ENCODE results near the gene SLC2A4RG.

SLC2A4RG gene

GRCh38 chr20:63739130-63740069 lies at the start of gene SLC2A4RG:
TSS of gene SLC2A4RG (plus strand) at chr20:63739776. CDS start at chr20:63739913, 137 bp downstream.
- peak; percentile 76 for DNase-seq

- DNase-seq, result no peak
Measured at GRCh38 chr20:63690003-63690897, 49.3 kb upstream of the SLC2A4RG start.

DNA sequence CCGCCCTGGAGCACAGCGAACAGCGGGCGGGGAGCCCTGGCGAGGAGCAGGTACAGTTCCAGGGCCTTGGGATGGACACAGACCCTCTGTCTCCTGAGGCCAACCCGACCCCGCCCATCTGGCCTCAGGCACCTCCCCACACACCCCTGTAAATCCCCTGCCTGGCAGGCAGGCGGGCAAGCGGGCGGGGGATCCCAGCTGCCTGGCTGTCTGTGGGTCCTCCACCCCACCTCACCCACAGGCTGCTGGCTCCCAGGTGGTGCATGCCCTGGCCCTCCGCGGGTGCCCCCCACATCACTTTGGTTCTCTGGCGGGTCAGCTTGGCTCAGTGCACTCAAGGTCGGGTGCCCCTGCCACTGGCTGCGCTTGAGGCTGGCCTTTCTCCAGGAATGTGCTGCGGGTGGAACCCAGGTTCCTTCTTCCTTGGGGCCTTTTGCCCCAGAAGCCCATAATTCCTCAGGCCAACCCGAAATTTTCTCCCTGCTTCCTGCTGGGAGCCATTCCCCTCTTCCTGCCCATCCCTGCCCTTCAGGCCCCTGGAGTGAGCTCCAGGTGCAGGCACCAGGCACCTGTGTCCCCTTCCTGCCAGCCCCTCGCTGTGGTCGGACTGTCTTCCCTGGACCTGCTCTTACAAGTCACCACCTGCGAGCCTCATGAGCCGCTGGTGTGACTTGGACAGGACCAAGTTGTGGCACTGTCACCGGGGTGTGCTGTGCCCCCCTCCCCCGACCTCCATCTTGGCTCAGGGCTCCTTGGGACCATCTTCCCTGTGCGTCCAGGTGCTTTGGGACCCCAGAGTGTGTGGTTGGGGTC lies 48.5 kb upstream of the SLC2A4RG start:
- DNase-seq, result no peak

DNA sequence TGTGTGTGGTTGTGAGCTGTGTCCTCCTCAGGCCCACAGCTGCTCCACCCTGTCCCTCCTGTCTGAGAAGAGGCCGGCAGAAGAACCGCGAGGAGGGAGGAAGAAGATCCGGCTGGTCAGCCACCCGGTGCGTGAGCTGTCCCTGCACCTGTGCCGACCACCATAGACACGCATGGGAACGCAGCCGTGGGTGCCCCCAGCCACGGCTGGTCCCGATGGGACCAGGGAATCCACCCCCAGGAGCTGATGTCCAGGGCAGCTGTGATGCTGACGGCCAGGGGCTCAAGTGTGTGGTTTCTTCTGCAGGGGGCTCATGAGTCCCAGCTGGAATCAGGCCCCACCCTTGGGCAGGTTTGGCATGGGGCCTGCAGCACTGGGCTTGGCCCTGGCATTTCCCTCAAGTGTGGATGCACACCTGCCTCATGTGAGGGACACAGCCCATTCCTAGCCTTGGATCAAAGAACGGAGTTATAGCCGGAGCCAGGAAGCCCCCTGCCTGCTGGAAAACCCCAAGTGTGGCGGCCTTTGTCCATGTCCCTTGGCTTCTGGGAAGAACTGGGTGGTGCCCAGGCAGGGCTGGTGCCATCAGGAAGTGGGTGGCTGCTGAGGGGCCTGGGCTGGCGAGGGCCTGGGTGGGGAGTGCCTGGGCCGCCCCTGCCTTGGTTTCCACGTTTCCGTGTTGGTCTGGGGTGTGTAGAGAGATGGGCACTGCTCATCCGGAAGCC lies 47.7 kb upstream of the SLC2A4RG start:
- no peak for DNase-seq

DNA sequence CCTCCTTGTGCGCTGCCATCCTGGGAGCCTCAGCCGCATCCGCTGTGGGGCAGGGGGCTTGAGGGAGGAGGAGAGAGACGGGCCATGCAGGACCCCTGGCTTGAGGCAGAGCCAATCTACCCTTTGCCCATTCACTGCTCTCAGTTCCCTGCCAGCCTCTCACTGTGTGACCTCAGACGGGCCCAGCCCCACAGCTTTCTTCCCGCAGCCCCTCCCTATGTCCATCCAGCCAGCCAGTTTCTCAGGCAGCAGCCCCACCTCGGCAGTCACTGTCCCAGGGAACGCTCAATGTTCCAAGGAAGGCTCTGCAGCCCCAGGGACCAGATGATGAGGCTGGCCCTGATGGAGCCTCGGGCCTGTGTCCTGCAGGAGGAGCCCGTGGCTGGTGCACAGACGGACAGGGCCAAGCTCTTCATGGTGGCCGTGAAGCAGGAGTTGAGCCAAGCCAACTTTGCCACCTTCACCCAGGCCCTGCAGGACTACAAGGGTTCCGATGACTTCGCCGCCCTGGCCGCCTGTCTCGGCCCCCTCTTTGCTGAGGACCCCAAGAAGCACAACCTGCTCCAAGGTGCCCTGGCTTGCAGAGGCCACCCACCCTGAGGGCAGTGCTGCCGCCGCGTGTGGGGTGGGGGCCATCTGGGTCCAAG lies 47.0 kb upstream of the SLC2A4RG start:
- no peak for DNase-seq

GRCh38 chr20:63693083-63693732 lies 46.4 kb upstream of the SLC2A4RG start:
- DNase-seq, result no peak

DNA sequence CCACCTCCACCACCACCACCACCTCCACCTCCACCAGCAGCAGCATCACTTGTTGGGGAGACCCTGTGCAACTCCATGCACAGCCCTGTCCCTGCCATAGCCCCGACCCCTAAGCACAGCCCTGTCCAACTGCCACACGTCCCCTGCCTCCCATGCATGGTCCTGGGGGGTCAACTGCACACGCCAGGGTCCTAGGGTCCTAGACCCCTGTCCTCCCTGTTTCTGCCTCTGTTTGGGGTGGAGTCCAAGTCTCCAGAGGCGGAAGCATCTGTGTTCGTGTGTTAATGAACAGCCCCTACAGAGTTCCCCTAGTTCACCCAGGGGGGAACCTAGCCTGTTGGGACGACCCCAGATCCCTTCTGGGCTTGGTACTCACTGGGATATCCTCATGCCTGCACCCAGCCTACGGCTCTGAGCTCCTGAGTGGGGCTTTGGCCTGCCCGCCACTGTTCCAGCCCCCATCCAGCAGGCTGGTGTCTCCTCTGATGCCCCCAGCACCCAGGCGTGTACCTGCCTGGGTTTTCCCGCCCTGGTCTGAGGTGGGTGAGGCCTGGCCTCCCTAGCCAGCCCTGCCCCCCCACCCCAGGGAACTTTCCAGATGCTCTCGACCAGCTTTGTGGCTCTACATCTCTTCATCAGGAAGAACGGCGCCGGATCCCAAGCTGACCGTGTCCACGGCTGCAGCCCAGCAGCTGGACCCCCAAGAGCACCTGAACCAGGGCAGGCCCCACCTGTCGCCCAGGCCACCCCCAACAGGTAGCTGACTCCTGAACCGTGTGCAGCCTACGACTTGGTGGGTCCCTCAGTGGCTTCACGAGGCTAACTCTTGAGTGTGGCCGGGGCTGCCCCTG lies 45.6 kb upstream of the SLC2A4RG start:
- no peak for DNase-seq

DNA sequence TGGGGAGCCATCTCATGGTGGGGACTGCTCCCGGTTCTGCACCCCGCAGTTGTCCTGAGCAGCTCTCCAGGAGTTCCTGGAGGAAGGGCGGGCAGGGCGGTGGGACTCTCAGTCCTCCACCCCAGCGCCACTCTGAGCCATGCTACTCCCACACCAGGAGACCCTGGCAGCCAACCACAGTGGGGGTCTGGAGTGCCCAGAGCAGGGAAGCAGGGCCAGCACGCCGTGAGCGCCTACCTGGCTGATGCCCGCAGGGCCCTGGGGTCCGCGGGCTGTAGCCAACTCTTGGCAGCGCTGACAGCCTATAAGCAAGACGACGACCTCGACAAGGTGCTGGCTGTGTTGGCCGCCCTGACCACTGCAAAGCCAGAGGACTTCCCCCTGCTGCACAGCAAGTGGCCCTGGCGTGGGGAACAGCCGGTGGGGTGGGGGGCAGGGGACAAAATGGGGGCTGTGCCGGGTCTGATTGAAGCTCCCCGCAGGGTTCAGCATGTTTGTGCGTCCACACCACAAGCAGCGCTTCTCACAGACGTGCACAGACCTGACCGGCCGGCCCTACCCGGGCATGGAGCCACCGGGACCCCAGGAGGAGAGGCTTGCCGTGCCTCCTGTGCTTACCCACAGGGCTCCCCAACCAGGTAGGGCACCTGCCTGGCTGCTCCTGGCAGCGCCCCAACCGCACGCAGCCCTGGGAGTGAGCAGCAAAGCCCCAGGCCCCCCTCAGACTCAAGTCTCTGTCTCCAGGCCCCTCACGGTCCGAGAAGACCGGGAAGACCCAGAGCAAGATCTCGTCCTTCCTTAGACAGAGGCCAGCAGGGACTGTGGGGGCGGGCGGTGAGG lies 44.8 kb upstream of the SLC2A4RG start:
- DNase-seq, result no peak

DNA sequence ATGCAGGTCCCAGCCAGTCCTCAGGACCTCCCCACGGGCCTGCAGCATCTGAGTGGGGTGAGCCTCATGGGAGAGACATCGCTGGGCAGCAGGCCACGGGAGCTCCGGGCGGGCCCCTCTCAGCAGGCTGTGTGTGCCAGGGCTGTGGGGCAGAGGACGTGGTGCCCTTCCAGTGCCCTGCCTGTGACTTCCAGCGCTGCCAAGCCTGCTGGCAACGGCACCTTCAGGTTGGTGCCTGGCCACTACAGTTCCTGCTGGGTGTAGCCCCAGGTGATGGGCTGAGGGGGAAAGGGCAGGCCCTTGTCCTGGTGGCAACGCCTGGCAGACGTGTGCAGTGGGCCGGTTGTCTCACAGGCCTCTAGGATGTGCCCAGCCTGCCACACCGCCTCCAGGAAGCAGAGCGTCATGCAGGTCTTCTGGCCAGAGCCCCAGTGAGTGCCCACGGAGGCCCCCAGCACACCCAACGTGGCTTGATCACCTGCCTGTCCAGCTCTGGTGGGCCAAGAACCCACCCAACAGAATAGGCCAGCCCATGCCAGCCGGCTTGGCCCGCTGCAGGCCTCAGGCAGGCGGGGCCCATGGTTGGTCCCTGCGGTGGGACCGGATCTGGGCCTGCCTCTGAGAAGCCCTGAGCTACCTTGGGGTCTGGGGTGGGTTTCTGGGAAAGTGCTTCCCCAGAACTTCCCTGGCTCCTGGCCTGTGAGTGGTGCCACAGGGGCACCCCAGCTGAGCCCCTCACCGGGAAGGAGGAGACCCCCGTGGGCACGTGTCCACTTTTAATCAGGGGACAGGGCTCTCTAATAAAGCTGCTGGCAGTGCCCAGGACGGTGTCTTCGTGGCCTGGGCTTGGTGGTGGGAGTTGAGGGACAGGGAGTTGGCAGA lies 43.9 kb upstream of the SLC2A4RG start:
- DNase-seq, result no peak

GRCh38 chr20:63696306-63696627 lies 43.3 kb upstream of the SLC2A4RG start:
- no peak for DNase-seq

DNA sequence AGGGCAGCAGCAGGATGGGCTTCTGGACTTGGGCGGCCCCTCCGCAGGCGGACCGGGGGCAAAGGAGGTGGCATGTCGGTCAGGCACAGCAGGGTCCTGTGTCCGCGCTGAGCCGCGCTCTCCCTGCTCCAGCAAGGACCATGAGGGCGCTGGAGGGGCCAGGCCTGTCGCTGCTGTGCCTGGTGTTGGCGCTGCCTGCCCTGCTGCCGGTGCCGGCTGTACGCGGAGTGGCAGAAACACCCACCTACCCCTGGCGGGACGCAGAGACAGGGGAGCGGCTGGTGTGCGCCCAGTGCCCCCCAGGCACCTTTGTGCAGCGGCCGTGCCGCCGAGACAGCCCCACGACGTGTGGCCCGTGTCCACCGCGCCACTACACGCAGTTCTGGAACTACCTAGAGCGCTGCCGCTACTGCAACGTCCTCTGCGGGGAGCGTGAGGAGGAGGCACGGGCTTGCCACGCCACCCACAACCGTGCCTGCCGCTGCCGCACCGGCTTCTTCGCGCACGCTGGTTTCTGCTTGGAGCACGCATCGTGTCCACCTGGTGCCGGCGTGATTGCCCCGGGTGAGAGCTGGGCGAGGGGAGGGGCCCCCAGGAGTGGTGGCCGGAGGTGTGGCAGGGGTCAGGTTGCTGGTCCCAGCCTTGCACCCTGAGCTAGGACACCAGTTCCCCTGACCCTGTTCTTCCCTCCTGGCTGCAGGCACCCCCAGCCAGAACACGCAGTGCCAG lies 42.8 kb upstream of the SLC2A4RG start, which contains the start of gene TNFRSF6B:
TSS of gene TNFRSF6B (plus strand) at position 25 of the 729 bp plus-strand sequence. CDS start at position 141, 116 bp downstream.
- DNase-seq, result no peak

DNA sequence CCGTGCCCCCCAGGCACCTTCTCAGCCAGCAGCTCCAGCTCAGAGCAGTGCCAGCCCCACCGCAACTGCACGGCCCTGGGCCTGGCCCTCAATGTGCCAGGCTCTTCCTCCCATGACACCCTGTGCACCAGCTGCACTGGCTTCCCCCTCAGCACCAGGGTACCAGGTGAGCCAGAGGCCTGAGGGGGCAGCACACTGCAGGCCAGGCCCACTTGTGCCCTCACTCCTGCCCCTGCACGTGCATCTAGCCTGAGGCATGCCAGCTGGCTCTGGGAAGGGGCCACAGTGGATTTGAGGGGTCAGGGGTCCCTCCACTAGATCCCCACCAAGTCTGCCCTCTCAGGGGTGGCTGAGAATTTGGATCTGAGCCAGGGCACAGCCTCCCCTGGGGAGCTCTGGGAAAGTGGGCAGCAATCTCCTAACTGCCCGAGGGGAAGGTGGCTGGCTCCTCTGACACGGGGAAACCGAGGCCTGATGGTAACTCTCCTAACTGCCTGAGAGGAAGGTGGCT lies 42.2 kb upstream of the SLC2A4RG start:
- no peak for DNase-seq

DNA sequence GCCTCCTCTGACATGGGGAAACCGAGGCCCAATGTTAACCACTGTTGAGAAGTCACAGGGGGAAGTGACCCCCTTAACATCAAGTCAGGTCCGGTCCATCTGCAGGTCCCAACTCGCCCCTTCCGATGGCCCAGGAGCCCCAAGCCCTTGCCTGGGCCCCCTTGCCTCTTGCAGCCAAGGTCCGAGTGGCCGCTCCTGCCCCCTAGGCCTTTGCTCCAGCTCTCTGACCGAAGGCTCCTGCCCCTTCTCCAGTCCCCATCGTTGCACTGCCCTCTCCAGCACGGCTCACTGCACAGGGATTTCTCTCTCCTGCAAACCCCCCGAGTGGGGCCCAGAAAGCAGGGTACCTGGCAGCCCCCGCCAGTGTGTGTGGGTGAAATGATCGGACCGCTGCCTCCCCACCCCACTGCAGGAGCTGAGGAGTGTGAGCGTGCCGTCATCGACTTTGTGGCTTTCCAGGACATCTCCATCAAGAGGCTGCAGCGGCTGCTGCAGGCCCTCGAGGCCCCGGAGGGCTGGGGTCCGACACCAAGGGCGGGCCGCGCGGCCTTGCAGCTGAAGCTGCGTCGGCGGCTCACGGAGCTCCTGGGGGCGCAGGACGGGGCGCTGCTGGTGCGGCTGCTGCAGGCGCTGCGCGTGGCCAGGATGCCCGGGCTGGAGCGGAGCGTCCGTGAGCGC lies 41.6 kb upstream of the SLC2A4RG start:
- DNase-seq, result no peak

GRCh38 chr20:63698739-63699465 lies 40.7 kb upstream of the SLC2A4RG start:
- DNase-seq, result no peak

DNA sequence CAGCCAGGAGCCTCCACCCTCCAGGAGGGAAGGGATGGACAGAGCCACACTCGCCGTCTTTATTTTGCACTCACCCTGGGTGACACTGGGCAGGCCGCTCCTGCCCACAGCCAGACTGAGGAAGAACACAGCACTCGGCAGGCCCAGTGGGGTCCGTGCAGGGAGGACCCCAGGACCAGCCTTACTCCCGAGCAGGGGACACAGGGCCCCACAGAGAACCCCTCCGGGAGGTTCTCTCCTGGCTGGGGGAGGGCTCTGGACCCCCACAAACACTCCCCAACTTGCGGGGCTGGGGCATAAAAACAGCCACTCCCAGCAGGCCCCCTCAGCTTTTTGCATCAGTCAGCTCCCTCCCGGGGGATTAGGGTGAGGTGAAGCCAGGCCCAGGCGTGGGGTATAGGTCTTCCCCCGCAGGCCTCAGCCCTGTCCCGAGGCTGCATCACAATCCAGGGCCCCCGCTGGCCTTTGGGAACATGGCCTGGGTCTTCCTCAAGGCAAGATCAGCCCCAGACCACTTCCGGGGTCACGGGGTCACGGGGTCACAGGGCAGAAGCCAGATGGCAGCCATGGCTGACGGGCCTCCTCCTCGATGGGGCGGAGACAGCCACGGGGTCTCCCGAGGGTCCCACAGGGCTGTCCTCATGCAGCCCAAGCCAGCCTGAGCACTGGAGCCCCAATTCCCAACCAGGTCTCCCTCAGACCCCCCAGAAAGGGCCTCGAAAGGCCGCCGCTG lies 39.9 kb upstream of the SLC2A4RG start:
- no peak for DNase-seq

Data from activated T-cell treated with anti-CD3 and anti-CD28 coated beads, Interleukin-2, amount 50 U/mL, for 1 hour (primary cell).